SK-N-SH treated with all-trans-retinoic acid at 6 μM for 48 hours (cell line): ENCODE data around the gene TMEM174.

Source experiments
- ATAC-seq: fragments of 200-7000 bp; cut with Tn5 transposase; 3 replicates; pipeline ENCODE4 v1.9.1; 2020; ENCODE audit warnings: mild to moderate bottlenecking, moderate library complexity
- ARNTL ChIP-seq: fragments of 450-650 bp; formaldehyde crosslinking; IDR thresholded peaks from 2 replicates; pipeline ENCODE4 v1.5.0; 2020; ENCODE audit warnings: low read depth, mild to moderate bottlenecking, moderate library complexity, borderline replicate concordance
- BACH2 ChIP-seq: fragments of 250-450 bp; sonication (Bioruptor Pico); IDR thresholded peaks from 2 replicates; pipeline ENCODE4 v1.9.0; 2021; ENCODE audit warnings: mild to moderate bottlenecking, borderline replicate concordance
- CREB5 ChIP-seq: fragments of 250-450 bp; sonication (Bioruptor Pico); IDR thresholded peaks from 2 replicates; pipeline ENCODE4 v1.5.1; 2020; ENCODE audit warnings: low read depth, mild to moderate bottlenecking, moderate library complexity
- CSDC2 ChIP-seq: fragments of 250-450 bp; sonication (Bioruptor Pico); IDR thresholded peaks from 2 replicates; pipeline ENCODE4 v1.5.0; 2020; ENCODE audit warnings: mild to moderate bottlenecking, moderate library complexity
- CSRNP3 ChIP-seq: fragments of 250-450 bp; sonication (Bioruptor Pico); IDR thresholded peaks from 2 replicates; pipeline ENCODE4 v1.5.1; 2021; ENCODE audit warnings: mild to moderate bottlenecking, moderate library complexity
- ESRRG ChIP-seq: fragments of 250-450 bp; sonication (Bioruptor Pico); IDR thresholded peaks from 2 replicates; pipeline ENCODE4 v1.6.1; 2021; ENCODE audit warnings: mild to moderate bottlenecking
- GLIS3 ChIP-seq: fragments of 250-450 bp; sonication (Bioruptor Pico); IDR thresholded peaks from 2 replicates; pipeline ENCODE4 v1.5.0; 2020; ENCODE audit warnings: mild to moderate bottlenecking, moderate library complexity
- ISL1 ChIP-seq: fragments of 250-450 bp; sonication (Bioruptor Pico); IDR thresholded peaks from 2 replicates; pipeline ENCODE4 v2.1.2; 2022; ENCODE audit warnings: mild to moderate bottlenecking, moderate library complexity
- OSR1 ChIP-seq: fragments of 250-450 bp; sonication (Bioruptor Pico); IDR thresholded peaks from 2 replicates; pipeline ENCODE4 v1.8.0; 2022; ENCODE audit warnings: moderate library complexity, mild to moderate bottlenecking, inconsistent platforms
- PATZ1 ChIP-seq: fragments of 250-450 bp; sonication (Bioruptor Pico); IDR thresholded peaks from 2 replicates; pipeline ENCODE4 v1.8.0; 2020; ENCODE audit warnings: mild to moderate bottlenecking, moderate library complexity, borderline replicate concordance
- POU6F1 ChIP-seq: fragments of 250-450 bp; sonication (Bioruptor Pico); IDR thresholded peaks from 2 replicates; pipeline ENCODE4 v1.8.0; 2021; ENCODE audit warnings: low read depth, mild to moderate bottlenecking, moderate library complexity, borderline replicate concordance
- PPARA ChIP-seq: fragments of 250-450 bp; sonication (Bioruptor Pico); IDR thresholded peaks from 2 replicates; pipeline ENCODE4 v1.5.0; 2020; ENCODE audit warnings: mild to moderate bottlenecking, borderline replicate concordance
- RARB ChIP-seq: fragments of 250-450 bp; sonication (Bioruptor Pico); IDR thresholded peaks from 2 replicates; pipeline ENCODE4 v1.8.0; 2021; ENCODE audit warnings: mild to moderate bottlenecking, moderate library complexity
- SNAI2 ChIP-seq: fragments of 250-450 bp; sonication (Bioruptor Pico); IDR thresholded peaks from 2 replicates; pipeline ENCODE4 v1.5.0; 2020; ENCODE audit warnings: mild to moderate bottlenecking, moderate library complexity
- TCF4 ChIP-seq: fragments of 250-450 bp; sonication (Bioruptor Pico); IDR thresholded peaks from 2 replicates; pipeline ENCODE4 v1.8.0; 2021; ENCODE audit warnings: mild to moderate bottlenecking, moderate library complexity, borderline replicate concordance
- TOX ChIP-seq: fragments of 250-450 bp; sonication (Bioruptor Pico); IDR thresholded peaks from 2 replicates; pipeline ENCODE4 v1.8.0; 2021; ENCODE audit warnings: mild to moderate bottlenecking, moderate library complexity, borderline replicate concordance
- ZC3H10 ChIP-seq: fragments of 250-450 bp; sonication (Bioruptor Pico); IDR thresholded peaks from 2 replicates; pipeline ENCODE4 v1.5.1; 2021; ENCODE audit warnings: mild to moderate bottlenecking, moderate library complexity
- ZFP3 ChIP-seq: fragments of 250-450 bp; sonication (Bioruptor Pico); IDR thresholded peaks from 2 replicates; pipeline ENCODE4 v1.5.0; 2020; ENCODE audit warnings: mild to moderate bottlenecking, moderate library complexity
- ZFP30 ChIP-seq: fragments of 450-650 bp; formaldehyde crosslinking; IDR thresholded peaks from 2 replicates; pipeline ENCODE4 v1.5.0; 2022; ENCODE audit warnings: mild to moderate bottlenecking, moderate library complexity
- ZNF565 ChIP-seq: fragments of 450-650 bp; formaldehyde crosslinking; conservative IDR thresholded peaks from 2 replicates; pipeline ENCODE4 v1.5.0; 2020; ENCODE audit warnings: low read depth, mild to moderate bottlenecking, moderate library complexity
- ZNF70 ChIP-seq: fragments of 450-650 bp; formaldehyde crosslinking; IDR thresholded peaks from 2 replicates; pipeline ENCODE4 v1.5.0; 2020; ENCODE audit warnings: mild to moderate bottlenecking, moderate library complexity
- ZNF8 ChIP-seq: fragments of 450-650 bp; formaldehyde crosslinking; IDR thresholded peaks from 2 replicates; pipeline ENCODE4 v1.5.0; 2020; ENCODE audit warnings: mild to moderate bottlenecking, moderate library complexity

The TMEM174 gene

GRCh38 chr5:73142035-73142434 is 31.0 kb upstream of the TMEM174 start:
- ATAC-seq = no peak

GRCh38 chr5:73143716-73144115 is 29.3 kb upstream of the TMEM174 start:
- no peak for ATAC-seq
- TF ChIP-seq ISL1 (CRISPR knock-in tag) = no peak
- TF ChIP-seq GLIS3 (CRISPR knock-in tag) = no peak
- TF ChIP-seq RARB (CRISPR knock-in tag) = no peak
- no peak for TF ChIP-seq BACH2 (CRISPR knock-in tag)
- no peak for TF ChIP-seq POU6F1 (CRISPR knock-in tag)
- no peak for TF ChIP-seq ZNF70 (CRISPR knock-in tag)
- TF ChIP-seq SNAI2 (CRISPR knock-in tag) = no peak
- no peak for TF ChIP-seq CSDC2
- TF ChIP-seq ZFP3 (CRISPR knock-in tag) = no peak
- no peak for TF ChIP-seq ZNF565 (CRISPR knock-in tag)
- TF ChIP-seq PPARA (CRISPR knock-in tag) = no peak
- no peak for TF ChIP-seq ZFP30 (CRISPR knock-in tag)
- TF ChIP-seq ESRRG (CRISPR knock-in tag) = no peak
- TF ChIP-seq TOX (CRISPR knock-in tag) = no peak
- no peak for TF ChIP-seq CSRNP3 (CRISPR knock-in tag)
- no peak for TF ChIP-seq ZNF8
- no peak for TF ChIP-seq TCF4 (CRISPR knock-in tag)
- TF ChIP-seq PATZ1 (CRISPR knock-in tag) = no peak

More at GRCh38 chr5:73142035-73142434, 31.0 kb upstream of the TMEM174 start:
- TF ChIP-seq BACH2 (CRISPR knock-in tag) = no peak
- no peak for TF ChIP-seq PATZ1 (CRISPR knock-in tag)
- TF ChIP-seq PPARA (CRISPR knock-in tag) = no peak
- no peak for TF ChIP-seq TCF4 (CRISPR knock-in tag)
- no peak for TF ChIP-seq ZFP3 (CRISPR knock-in tag)
- TF ChIP-seq CREB5 (CRISPR knock-in tag) = no peak
- TF ChIP-seq ISL1 (CRISPR knock-in tag) = no peak
- no peak for TF ChIP-seq OSR1 (CRISPR knock-in tag)
- TF ChIP-seq RARB (CRISPR knock-in tag) = no peak
- TF ChIP-seq ZC3H10 (CRISPR knock-in tag) = no peak
- TF ChIP-seq GLIS3 (CRISPR knock-in tag) = no peak
- no peak for TF ChIP-seq ARNTL
- TF ChIP-seq SNAI2 (CRISPR knock-in tag) = no peak

- no peak for TF ChIP-seq RARB (CRISPR knock-in tag)
- no peak for TF ChIP-seq ARNTL
- TF ChIP-seq, all 23 proteins: peak for 0
- no peak for ATAC-seq
Observed at GRCh38 chr5:73149540-73149939, 23.5 kb upstream of the TMEM174 start.
